HG03439 (cell line): Measurements from ENCODE around the gene PRM2.

ENCODE experiments used
- ATAC-seq: cut with Tn5 transposase; IDR thresholded peaks from one replicate; pipeline ENCODE4 v1.9.1; 2021; ENCODE audit warnings: mild to moderate bottlenecking, moderate library complexity; ENCODE audit not compliant: unreplicated experiment

PRM2 gene

DNA sequence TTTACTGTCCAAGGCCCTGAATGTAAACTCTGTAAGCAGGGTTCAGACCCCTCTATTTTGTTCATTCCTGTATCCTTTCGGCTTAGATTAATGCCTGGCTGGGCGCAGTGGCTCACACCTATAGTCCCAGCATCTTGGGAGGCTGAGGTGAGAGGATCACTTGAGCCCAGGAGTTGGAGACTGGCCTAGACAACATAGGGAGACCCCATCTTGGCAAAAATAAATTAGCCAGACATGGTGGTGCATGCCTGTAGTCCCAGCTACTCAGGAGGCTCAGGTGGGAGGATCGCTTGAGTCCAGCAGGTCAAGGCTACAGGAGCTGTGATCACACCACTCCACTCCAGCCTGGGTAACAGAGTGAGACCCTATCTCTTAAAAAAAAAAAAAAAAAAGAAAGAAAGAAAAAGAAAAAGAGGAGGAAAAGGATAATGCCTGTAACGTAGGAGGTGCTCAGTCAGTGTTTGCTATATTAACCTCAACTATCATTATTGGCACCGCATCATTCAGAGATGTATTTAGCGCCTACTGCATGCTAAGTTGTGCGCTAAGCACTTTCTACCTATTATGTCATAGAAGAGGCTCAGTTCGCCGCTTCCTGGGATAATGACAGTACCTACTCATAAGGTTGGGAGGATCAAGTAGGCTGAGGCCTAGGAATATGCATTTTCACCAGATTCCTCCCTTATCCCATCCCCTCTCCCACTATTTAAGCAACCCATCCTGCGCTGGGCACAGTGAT is 25.3 kb downstream of the PRM2 start:
- ATAC-seq, result no peak

DNA sequence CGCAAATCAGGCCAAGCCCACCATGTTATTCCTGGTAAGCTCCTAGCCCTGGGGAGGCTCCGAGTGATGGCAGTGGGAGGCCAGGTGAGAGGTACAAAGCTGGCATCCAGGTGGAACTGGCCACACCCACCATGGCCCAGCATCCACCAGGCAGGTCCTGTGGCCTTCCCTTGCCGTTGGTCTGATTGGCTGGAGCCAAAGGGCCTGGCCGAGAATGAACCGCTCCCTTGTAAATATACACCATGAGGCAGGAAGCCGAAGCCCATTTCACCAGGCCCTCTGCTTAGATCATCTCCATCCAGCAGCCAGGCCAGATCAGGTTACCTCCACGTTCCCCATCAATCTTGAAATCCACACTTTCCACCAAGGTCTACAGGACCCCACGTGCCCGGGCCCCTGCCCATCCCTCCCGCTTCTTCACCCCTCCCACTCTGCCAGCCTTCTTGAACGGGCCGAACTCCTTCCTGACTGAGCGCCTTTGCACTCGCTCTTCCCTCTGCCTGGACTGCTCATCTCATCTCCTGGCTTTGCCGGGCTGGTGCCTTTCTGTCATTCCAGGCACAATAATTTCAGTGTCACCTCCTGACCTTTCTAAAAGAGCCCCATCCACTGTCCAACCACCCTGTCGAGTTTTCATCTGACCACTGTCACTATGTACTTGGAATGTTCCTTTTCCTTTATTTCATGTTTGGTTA is 26.0 kb downstream of the PRM2 start:
- no peak for ATAC-seq

DNA sequence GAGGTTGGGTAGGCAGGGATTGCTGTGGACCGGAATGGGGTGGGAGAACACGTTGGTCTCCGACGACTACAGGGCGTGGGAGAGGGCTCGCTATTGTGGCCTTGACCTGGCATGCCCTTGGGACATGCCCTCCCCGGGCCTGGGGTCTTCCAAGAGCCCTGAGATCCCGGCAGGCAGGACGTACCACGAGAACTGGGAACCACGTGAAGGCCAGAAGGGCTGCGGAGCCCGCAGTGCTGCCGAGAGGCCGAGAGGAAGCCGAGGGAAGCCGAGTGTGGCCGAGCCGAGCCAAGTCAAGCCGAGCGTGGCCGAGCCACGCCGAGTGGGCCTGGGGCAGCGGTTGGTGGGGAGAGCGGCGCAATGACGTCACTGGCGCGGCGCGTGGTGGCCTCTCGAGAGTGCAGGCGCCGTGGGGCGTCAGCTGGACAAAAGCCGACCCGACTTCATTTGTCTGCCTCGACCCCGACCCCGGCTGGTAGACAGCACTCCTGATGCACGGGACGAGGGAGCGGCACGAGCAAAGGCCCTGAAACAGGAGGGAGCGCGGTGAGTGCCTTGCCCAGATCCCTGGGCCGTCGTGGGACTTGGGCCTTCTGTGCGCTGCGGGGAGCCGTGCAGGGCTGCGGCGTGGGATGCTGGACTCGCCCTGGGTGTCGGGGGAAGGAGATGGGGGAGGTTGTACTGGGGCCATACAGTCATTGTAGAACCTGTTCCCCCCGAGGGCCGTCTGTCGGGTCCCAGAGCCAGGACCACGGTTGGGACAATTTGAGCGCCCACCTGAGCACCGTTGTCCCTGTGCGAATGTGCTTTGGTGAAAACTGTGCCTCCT is 26.8 kb downstream of the PRM2 start:
- ATAC-seq, result no peak

DNA sequence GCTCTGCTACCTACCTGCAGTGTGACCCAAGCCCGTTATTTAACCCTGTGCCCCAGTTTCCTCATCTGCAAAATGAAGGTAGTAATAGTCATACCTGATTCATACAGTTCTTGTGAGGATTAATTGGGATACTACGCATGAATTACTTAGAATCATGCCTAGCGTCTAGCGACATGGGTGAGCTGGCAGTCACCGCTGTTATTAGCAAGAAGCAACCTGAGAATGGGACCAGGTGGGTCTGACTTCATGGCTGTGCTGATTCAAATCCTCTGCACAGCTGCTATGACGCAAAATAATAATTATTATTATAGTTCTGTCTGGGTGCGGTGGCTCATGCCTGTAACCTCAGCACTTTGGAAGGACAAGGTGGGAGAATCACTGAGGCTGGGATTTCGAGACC is 28.1 kb downstream of the PRM2 start:
- ATAC-seq, result no peak

DNA sequence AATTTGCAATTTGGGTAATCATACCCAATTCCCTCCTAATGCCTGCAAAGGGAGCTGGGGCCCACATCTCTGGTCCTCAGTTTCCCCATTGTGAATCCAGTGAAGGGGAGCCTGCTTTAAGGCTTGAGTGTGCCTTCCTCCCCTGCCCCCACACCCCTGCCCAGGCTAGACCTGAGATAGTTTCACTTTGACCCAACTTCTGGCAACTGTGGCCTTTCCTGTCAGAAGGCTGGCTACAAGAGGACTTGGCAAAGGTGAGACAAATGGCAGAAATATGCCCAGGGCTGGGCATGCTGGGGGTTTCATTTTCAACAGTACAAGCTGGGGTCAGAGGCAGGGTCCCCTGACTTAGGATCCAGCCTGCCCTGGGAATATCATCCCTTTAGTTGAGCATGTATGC is 30.3 kb downstream of the PRM2 start:
- ATAC-seq, result no peak

DNA sequence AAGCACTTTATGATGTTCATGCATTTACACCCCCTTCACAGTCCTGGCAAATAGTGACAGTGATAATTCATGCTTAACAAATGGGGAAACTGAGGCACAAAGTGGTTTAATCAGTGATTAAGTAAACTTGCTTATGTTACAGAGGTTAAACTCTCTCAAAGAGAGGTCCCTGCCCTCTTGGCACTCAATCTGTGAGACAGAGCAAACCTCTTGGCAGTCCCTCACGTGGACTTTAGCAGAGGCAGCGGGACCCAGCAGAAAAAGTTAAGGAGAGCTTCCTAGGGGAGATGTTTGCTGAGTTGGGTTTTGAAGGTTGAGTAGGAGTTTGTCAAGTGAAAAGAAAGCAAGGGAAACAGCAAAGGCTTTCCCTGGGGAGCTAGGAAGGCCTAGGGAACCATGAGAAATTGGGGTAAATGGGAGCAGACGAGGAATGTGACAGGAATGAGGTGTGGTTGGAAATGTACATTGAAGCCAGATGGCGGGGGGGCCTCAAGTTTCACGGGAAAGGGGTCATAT is 31.0 kb downstream of the PRM2 start:
- ATAC-seq, result no peak

DNA sequence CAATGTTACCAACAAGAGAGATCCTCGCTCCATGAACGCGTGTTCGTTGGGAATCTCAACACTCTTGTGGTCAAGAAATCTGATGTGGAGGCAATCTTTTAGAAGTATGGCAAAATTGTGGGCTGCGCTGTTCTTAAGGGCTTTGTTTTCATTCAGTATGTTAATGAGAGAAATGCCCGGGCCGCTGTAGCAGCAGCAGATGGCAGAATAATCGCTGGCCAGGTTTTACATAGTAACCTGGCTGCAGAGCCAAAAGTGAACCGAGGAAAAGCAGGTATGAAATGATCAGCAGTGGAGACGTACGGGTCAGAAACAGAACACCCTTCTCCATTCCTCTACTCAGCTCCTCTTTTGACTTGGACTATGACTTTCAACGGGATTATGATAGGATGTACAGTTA is 33.6 kb downstream of the PRM2 start:
- ATAC-seq, result no peak

DNA sequence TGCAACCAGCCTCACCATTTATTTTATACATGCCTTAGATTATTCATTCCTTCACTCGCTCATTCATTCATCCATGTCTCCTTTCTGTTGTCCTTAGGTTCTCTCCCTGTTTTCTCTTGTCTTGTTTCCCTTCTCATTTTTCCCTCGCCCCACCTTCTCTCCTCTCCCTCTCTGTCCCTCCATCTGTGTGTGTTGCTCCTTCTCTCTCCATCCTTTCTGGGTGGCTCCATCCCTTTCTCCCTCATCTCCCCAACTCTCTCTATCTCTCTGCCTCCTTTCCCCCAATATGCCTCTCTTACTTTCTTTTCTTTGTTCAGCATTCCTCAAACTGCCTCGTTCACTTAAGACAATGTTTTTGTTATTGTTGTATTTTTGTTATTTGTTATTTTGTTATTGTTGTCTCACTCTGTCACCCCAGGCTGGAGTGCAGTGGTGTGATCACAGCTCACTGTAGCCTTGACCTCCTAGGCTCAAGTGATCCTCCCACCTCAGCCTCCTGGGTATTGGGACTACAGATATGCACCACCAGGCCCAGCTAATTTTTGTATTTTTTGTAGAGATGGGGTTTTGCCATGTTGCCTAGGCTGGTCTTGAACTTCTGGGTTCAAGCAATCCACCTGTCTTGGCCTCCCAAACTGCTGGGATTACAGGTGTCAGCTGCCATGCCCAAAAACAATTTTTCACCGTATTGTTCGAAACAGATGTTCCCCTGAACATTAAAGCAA is 34.6 kb downstream of the PRM2 start:
- ATAC-seq, result no peak

DNA sequence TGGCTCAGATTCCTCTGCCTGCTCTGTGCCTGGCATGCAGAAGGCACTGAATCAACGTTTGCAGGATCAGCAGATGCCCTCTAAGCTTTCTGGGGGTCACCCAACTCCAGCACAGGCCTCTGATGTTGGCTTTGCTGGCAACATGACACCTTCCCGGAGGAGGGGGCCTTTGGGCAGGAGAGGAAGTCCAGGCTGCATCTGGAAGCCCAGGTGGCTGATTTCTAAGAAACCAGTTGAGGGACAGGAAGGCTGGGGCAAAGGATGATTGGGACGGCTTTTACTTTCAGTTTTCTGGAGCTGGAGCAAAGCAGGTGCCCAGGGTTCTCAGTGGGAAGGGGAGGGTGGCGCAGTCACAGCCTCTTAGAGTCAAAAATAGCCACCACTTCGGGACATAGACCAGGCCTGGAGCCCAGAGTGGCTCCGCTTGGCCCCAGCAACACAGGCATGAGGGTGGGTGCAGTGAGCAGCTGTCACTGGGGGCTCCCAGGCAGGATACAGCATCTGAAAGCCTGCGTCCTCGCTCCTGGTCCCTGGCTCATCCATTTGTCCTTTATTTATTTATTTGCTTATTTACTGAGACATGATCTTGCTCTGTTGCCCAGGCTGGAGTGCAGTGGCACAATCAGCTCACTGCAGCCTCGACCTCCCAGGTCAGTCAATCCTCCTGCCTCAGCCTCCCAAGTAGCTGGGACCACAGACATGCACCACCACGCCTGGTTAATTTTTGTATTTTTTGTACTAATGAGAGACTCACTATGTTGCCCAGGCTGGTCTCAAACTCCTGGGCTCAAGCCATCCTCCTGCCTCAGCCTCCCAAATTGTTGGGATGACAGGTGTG is 35.4 kb downstream of the PRM2 start:
- ATAC-seq, result no peak

DNA sequence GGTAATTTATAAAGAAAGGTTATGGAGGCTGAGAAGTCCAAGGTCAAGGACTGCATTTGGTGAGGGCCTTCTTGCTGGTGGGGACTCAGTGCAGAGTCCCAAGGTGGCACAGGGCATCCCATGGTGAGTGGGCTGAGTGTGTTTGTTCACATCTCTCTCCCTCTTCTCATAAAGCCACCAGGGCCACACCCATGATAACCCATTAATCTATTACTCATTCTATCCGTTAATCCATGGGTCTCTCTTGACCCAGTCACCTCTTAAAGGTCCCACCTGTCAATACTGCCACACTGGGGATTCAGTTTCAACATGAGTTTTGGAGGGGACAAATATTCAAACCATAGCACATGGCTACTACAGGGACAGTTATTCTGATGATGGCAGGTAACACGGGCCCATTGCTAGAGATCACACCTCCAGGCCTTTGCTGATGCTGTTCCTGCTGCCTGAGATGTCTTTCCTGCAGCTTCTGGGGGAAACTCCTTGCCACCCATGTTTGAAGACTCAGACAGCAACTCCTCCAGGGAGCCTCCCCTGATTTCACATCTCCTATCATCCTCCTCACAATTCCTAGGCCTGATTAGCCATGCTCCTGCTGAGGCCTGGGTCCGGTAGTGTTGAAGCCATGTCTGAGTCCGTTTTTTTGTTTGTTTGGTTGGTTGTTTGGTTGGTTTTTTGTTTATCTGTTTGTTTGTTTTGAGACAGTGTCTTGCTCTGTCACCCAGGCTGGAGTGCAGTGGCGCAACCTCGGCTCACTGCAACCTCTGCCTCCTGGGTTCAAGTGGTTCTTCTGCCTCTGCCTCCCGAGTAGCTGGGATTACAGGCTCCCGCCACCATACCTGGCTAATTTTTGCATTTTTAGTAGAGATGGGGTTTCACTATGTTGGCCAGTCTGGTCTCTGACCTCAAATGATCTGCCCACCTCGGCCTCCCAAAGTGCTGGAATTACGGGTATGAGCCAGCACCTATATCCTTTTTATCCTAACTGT is 36.3 kb downstream of the PRM2 start:
- no peak for ATAC-seq

DNA sequence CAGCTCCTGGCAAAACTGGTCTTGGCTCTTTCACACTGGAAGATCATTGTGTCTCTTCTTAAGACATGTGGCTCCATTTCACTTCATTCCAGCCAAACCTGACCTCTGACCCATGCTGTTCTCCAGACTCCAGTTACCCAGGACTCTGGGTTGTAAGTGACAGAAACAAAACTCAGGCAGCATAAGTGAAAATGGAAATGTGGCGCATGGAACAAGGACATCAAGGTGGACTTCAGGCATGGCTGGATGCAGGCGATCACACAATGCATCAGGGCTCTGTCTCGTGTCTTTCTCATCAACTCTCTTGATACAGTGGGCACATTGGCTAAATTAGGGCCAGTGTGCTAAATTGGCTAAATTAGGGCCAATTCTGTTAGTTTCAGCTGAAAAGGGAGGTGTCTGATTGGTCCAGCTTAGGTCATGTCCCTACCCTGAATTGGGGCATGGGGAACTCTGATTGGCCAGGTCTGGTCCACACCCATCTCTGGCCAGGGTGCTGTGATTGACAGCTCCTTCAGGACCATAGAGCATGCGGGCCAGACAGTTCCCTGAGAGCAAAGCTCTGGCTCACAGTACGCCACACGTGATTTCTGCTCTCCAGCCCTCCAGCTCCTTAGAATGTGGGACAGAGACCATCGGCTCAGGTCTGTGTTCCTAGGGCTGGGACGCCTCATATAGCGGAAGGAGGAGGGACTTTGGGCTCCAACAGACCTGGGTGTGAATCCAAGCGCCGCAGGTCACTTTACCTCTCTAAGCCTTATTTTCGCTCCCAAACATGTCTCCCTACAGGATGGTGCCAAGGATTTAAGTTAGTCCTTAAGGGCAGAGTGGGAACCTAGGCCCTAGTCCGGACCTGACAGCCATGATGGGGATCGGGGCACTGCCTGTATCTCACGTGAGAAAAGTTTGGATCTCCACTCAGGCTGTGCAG is 37.7 kb downstream of the PRM2 start:
- no peak for ATAC-seq

DNA sequence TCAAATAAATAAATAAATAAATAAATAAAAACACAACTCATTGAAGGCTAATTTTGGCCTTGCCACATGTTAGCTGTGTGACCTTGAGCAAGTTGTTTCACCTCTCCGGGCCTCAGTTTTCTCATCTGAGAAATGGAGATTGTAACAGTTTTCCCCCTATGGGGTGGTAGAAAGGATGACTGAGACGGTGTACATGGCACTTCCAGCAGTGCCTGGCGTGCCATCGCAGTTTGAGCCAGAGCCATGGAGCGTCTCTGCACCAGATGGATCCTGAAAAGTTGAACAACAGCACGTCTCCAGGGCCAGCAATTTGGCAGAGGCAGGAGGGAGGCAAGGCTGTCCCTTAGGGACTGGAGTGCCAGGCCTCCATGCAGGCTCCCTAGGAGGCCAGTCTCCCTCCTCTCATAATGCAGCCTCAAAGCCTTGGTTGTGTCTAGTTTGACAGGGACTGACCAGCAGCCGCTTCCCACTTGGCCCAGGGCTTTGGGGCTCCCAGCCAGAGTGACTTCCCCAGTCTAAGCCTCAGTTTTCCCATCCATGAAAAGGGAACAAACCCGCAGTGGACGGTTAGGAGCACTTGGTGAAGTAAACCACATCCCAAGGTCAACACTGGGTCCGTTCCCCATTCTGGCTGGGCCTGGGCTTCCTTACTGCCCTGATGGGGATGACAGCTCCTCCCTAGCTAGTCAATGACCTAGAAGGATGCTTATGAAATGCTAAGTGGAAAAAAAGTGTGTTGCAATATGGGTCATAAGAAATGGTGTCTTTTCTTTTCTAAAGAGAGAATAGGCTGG is 39.6 kb downstream of the PRM2 start:
- ATAC-seq, result no peak

DNA sequence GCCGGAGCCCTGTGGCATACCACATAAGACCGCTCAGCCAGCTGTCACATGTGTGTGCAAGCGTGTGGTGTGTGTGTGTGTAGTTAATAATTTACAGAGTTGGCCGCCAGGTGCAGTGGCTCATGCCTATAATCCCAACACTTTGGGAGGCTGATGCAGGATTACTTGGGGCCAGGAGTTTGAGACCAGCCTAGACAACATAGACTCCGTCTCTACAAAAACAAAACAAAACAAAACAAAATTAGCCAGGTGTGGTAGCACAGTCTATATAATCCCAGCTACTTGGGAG is 40.6 kb downstream of the PRM2 start:
- no peak for ATAC-seq

DNA sequence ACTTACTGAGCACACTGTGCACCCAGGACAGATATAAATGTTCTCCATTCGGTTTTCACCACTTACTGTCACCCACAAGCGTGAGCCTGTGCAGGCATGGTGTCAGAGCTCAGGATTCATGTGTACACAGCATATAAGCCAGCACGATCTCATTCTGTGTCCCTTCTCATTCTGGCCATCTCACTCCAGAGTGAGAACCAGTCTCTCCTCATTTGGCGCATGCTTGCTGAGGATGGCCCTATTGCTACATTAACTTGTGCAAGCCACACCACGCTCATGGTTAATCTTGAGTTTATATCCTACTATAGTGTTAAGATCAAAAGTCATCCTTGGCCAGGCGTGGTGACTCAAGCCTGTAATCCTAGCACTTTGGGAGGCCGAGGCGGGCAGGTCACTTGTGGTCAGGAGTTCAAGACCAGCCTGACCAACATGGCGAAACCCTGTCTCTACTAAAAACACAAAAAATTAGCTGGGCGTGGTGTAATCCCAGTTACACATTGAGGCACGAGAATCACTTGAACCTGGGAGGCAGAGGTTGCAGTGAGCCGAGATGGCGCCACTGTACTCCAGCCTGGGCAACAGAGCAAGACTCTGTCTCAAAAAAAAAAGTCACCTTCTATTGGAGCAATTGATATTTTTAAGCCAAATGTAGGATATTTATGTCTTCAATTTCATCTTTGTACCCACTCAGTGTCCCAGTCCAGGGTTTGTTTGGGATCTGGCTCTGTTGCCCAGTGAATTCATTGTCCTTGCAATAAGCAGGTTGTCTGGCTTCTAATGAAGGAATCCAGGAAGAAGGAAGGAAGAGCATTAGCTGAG is 41.2 kb downstream of the PRM2 start:
- ATAC-seq, result no peak

DNA sequence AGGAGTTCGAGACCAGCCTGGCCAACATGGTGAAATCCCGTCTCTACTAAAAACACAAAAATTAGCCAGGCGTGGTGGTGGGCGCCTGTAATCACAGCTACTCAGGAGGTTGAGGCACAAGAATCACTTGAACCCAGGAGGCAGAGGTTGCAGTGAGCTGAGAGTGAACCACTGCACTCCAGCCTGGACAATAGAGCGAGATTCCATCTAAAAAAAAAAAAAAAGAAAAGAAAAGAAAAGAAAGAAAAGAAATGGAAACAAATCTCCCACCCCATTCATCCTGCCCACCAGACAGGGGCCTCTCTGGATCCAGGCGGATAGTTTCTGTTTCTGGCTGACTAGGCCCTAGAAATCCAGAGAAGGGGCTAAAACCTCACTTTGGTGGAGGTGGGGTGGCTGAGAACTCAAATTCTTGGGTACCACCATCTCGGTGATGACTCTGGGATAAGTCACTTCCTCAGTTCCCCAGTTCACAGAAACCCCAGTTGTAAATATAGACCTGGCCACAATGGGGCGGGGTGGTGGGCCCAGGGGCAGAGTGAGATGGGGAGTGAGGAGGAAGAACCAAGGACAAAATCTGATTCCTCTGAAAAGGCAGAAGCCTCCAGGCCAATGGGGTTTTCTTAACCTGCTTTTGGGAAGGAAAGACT is 42.4 kb downstream of the PRM2 start:
- ATAC-seq, result no peak
